HG03039 (cell line): Measurements from ENCODE around the gene GSTM4.

Experiments
- ATAC-seq: cut with Tn5 transposase; IDR thresholded peaks from one replicate; pipeline ENCODE4 v1.9.1; 2021; ENCODE audit warnings: mild to moderate bottlenecking, moderate library complexity; ENCODE audit not compliant: unreplicated experiment

Gene GSTM4

DNA sequence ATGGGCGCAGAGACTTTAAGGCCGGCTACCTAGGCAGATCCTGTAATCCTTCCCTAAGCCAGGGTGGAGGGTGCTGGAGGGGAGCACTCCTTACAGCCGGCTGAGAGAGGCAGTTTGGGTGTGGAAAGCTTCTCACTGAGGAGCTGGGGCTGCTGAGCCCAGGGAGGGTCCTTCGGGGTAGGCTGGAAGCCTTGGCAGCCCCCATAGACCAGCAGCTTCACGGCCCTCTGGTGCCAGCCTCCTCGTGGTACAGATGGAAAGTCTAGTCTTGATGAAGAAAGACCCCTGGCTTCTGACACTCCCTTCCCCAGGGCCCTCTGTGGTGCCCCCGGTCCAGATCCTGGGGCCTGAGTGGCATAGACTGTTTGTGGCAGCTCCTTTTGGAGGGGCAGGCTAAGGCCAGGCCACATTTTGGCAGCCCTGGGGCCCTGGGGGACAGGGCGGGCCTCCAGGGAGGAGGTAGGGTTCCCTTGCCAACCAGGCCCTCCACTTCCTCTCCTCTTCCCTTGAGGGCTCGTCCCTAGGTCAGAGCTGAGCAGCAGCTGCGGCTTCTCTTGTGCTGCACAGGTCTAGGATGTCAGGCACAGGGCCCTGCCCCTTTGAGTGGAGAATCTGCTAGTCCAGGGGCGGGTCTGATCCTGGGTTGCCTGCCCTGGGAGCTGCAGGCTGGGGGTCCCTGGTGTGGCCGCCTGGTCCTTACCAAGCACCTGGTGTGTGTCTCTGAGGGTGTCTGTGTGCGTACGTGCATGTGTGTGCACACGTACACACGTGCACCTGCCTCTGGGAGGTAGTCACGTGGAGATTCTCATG lies 31.5 kb upstream of the GSTM4 start:
- ATAC-seq = no peak

DNA sequence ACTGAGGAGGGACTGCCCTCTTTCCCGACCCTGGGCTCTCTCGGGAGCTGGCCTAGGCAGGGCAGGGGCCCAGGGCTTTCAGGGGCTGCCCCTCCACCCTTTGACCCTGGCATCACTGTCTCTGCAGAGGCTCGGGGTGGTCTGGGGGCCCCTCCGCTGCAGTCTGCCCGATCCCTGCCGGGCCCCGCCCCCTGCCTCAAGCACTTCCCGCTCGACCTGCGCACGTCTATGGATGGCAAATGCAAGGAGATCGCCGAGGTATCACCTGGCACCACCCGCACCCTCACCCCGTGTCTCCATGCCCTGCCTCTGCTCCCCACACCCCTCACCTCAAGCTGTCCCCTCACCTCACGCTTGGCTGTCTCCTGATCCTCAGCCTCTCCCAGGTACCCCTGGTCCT lies 30.7 kb upstream of the GSTM4 start:
- ATAC-seq = no peak

DNA sequence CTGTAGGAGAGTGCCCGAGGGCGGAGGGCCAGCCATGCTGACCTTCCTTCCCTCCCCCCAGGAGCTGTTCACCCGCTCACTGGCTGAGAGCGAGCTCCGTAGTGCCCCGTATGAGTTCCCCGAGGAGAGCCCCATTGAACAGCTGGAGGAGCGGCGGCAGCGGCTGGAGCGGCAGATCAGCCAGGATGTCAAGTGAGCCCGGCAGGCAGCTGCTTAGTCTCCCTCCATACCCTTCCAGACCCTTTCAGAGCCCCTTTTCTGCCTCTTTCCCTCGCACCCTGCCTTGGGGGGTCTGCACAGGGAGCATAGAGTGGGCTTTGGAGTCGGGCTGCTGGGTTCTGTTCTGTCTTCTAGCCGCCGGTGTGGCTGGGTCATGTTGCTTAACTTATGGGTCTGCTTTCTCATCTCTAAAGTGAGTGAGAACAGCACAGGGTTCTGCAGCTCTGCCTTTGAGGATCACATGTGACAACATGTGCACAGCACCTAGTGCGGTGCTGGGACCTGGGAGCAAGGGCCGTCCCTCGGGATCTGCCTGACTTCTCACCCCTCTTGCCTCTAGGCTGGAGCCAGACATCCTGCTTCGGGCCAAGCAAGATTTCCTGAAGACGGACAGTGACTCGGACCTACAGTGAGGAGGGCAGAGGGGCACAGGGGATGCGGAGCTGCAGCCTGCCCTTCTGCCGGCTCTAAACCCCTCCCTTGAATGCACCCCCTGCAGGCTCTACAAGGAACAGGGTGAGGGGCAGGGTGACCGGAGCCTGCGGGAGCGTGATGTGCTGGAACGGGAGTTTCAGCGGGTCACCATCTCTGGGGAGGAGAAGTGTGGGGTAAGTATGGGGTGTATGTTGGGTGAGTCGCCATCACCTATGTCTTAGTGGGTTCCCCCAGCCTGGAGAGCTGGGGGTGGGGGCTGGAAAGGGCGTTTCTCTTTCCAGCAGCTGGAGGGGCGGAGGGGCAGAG lies 30.0 kb upstream of the GSTM4 start:
- no peak for ATAC-seq

DNA sequence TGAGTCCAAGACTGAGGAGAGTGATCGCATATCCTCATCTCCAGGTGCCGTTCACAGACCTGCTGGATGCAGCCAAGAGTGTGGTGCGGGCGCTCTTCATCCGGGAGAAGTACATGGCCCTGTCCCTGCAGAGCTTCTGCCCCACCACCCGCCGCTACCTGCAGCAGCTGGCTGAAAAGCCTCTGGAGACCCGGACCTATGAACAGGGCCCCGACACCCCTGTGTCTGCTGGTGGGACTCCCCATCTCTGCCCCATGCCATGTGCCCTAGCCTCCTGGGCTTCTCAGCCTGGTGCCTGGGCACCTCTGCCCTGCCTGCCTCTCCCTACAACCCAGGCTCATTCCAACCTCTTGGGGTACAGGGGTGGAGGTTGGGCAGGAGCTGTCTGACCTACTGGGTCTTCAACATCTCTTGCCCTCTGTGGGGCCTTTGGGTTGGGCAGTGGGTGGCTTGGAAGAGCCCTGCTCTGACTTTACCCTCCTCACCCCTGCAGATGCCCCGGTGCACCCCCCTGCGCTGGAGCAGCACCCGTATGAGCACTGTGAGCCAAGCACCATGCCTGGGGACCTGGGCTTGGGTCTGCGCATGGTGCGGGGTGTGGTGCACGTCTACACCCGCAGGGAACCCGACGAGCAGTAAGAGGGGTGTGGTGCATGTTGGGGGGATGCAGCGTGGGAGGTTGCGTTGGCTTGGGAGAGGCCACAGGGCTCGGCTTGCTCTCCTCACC lies 29.1 kb upstream of the GSTM4 start:
- ATAC-seq = no peak

DNA sequence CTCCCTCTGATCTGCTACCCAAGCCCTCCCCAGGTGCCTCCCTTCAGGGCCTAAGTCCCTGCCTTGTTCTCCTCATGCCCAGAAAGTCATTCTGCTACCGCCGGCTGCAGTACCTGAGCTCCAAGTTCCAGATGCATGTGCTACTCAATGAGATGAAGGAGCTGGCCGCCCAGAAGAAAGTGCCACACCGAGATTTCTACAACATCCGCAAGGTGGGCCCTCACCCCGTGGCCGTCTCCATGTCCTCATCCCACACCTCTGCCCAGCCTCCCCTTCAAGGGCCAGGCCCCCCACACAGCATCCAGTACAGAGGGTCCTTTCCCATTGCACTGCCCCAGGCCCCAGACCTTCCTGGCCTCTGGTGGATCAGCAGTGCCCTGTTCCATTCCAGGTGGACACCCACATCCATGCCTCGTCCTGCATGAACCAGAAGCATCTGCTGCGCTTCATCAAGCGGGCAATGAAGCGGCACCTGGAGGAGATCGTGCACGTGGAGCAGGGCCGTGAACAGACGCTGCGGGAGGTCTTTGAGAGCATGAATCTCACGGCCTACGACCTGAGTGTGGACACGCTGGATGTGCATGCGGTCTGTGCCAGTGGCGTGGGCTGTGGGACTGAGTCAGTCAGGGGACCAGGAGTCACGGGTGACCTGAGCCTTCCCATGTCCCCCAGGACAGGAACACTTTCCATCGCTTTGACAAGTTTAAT lies 28.1 kb upstream of the GSTM4 start:
- no peak for ATAC-seq

DNA sequence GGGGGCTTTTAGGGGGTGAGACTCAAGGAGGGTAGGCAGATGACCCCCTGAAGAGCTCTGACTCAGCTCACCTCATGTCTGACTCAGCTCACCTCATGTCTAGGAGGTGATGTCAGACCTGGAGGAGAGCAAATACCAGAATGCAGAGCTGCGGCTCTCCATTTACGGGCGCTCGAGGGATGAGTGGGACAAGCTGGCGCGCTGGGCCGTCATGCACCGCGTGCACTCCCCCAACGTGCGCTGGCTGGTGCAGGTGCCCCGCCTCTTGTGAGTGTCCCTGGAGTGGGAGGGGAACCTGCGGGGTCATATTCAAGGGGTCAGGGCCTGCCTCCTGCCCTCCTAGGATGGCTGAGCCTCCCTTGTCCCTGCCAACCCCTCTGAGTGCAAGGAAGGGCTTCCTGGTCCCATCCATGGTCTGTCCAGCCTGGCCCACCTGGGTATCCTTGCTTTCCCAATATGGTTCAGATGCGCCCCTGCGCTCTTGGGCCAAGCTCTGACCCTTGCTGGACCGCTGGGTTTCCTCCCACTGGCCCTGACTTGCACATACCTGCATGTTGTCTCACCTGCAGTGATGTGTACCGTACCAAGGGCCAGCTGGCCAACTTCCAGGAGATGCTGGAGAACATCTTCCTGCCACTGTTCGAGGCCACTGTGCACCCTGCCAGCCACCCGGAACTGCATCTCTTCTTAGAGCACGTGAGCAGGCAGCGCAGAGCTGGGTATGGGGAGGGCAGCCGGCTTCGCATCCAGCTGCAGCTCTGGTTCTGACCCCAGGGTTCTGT lies 27.2 kb upstream of the GSTM4 start:
- no peak for ATAC-seq

DNA sequence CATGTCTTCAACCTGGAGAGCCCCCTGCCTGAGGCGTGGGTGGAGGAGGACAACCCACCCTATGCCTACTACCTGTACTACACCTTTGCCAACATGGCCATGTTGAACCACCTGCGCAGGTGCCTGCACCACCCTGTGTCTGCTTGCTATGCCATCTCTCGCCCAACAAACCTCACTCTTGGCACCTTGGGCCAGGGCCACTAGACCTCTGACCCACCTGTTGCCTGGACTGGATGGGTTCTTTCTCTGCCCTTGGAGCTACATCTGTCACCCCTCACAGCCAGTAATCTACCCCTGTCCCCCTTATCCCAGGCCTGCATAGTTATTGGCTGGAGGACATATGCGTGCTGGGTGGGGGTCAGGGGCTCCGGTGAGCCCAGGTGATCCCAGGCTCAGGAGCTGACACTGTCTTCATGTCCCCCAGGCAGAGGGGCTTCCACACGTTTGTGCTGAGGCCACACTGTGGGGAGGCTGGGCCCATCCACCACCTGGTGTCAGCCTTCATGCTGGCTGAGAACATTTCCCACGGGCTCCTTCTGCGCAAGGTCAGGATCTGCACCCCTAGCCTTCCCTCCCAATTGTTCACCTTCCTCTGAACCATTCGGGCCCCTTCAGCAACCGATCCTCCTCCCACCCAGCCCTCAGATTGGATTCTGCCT lies 26.4 kb upstream of the GSTM4 start:
- ATAC-seq = no peak

DNA sequence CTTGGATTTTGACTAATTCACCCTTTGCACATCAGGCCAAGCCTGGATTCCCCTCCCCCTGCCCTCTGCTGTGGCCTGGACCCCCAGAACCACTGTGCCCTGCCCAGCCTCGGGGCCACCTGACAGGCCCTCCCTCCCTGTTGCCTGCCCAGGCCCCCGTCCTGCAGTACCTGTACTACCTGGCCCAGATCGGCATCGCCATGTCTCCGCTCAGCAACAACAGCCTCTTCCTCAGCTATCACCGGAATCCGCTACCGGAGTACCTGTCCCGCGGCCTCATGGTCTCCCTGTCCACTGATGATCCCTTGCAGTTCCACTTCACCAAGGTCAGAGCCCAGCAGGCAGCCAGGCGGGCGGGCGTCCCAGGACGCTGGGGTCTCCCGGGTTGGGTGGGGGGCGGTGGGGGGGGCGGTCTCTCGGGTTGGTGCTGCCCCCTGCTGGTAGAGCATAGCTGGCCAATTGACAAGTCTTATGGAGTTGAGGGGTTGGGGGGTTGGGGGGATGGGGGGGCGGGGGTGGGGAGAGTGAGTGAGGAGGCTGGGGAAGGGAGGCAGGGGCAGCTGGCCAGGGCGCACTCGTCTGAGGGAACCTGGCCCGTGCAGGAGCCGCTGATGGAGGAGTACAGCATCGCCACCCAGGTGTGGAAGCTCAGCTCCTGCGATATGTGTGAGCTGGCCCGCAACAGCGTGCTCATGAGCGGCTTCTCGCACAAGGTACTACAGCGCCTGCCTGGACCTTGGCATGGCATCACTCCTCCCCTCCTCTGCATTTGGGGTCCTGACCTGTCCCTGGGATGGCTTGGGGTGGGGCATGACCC lies 25.6 kb upstream of the GSTM4 start:
- ATAC-seq = no peak

DNA sequence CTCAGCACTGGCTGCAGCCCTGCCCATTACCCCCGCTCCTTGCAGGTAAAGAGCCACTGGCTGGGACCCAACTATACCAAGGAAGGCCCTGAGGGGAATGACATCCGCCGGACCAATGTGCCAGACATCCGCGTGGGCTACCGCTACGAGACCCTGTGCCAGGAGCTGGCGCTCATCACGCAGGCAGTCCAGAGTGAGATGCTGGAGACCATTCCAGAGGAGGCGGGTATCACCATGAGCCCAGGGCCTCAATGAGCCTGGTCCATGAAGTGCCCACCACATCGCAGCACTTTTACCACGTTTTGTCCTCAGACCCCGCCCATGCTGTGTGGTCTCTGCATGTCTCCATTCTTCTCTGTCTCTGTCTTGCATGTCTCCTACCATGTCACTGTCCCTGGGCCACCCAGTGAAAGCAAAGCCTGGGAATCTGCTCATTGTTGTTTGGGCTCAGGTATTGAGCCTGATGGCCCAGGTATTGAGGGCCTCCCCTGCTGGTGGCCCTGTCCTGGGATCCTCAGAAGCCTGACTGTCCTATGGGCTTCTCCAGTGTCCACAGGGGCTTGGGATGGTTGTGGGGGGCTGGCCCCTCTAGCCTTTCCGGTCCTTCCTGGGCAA lies 24.9 kb upstream of the GSTM4 start:
- no peak for ATAC-seq

DNA sequence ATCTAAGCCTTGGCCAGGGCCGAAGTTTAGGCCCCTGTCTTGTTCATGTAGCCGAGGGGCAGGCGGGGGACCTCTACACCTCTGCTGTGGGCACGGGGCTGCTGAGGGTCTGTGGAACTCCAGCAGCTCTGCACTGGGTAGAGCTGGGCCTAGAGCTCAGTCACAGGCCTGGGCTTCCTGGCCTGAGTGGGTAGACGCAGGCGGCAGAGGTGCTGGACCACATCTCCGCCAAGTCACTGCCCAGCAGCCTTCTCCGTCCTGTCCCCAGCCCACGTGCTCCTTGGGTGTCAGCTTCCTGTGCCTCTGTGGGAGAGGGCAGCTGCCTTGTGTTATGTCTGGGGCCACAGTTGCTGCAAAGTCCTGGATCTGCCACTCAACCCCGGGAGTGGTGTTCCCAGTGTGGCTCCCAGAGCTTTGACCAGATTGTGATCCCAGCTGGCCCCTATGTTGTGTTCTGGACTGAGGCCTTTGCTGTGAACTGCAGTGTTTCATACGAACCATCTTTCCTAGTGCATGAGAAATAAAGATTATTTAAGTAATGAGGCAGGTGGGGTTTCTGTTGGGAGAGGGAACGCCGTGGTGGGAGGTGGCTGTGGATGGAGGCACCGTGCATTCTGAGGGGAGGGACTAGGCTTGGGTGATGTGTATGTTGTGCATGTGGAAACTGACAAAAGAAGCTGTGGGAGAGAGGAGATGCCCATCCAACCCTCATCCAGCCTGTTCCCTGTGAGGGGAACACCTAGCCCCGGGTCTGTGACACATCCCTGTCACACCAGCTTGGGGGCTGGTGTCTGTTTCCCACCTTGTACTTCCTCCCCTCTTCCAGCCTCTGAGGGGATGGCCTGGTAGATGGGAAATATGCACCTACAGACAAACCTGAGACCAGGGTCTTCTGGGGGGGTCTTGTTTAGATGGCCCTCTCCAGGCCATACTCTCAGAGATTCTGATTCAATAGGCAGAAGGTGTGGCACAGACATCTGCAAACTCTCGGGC lies 24.1 kb upstream of the GSTM4 start:
- ATAC-seq = no peak

DNA sequence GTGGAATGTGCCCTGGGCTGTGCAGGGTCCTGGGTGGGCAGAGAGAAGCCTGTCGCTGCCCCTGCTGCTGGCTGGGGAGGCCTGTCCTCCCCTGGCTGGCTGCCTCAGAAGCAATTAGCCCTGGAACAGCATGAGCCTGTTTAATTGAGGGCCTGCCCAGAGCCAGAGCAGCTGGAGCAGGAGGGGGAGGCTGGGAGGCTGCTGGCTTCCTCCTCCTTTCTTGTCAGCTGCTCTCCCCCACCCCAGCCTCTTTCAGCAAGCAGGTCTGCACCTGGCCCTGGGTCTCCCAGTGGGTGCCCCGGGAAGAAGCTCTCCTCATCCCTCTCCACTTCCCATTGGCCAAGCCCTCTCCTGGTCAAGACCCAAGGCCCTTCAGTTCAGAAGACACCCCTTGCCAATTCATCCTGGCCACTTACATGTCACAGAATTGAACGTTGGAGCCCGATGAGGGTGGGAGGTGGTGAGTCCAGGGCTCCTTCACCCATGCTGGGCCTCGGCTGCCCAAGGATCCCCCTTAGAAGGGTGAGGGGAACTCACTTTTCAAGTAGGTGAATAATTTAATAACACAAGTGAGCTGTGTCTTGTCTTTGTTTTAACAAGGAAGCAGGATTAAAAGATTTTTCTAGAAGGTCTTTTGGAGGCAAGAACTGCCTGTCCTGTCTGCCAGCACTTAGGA lies 23.1 kb upstream of the GSTM4 start:
- ATAC-seq = no peak

DNA sequence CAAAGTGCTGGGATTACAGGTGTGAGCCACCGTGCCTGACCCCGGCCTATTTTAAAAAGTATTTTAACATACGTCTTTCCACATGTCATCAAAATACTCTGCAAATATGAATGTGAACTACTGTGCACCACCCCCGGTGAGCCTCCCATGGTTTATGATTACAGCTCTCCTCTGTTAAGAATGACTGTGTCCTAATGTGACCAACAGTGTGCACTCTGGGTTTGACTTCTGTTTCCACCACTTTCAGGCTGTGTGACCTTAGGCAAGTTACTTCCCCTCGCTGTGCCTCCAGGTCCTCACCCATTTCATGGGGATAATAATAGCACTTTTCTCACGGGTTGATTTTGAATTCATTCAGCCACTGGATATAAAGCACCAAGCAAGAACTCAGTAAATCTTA lies 21.6 kb upstream of the GSTM4 start:
- no peak for ATAC-seq

DNA sequence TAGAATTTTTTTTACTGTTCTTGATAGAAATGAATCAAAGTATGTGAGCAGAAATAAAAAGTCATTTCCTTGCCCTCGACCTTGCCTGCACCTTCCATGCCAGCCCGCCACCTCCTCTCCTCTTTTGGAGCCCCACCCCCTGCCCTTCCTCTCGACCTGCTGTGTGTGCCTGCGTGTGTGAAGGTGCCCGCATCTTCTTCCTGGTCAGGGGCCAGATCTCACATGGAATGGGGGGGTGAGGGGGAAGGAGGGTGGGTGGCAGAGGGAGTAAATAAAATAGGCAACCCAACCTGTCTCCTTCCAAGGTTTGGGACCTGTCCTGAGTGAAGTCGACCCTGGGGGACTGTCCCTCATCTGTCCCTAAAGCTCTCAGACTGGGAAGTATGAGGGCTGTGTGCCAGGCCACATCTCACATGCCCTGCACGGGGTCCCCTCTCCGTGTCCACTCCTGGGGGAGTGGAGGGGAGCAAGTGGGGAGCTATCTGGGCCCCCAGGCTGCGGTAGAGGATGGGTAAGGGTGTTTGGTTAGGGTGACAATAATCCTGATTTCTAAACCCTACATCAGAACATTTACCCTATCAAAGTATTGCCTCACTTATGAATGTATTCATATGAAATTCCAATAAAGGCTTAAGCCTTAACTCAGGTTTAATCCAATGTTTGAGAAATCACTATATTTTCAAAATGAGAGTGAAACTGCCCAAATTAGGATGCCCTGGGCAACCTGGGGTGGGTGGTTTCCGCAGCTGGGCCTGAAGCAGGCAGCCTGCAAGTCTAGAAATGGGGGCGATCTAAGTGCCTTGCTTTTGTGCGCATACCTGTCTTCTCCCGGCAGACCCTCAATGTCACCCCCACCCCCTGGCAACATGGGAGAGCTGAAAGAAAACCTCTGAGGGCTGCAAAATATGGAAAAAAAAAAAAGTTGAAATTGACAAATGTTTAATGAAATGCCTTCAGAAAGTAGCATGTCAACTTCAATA lies 20.8 kb upstream of the GSTM4 start:
- ATAC-seq = no peak

DNA sequence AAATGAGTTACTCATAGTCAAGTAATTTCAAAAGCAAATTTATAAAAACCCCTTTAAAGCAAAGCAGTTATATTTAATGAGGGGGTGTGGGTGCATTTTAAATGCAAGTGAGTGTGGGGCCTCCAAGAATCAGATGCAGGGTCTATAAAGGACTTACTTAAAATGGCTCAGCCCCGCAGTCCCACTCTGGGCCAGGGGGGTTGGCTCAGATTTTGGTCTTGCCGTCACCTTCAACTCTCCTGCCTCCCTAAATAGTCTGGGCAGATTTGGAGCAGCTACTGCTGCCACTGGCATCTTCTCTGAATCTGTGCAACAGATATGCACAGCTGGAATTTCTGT lies 20.1 kb upstream of the GSTM4 start:
- ATAC-seq = no peak

DNA sequence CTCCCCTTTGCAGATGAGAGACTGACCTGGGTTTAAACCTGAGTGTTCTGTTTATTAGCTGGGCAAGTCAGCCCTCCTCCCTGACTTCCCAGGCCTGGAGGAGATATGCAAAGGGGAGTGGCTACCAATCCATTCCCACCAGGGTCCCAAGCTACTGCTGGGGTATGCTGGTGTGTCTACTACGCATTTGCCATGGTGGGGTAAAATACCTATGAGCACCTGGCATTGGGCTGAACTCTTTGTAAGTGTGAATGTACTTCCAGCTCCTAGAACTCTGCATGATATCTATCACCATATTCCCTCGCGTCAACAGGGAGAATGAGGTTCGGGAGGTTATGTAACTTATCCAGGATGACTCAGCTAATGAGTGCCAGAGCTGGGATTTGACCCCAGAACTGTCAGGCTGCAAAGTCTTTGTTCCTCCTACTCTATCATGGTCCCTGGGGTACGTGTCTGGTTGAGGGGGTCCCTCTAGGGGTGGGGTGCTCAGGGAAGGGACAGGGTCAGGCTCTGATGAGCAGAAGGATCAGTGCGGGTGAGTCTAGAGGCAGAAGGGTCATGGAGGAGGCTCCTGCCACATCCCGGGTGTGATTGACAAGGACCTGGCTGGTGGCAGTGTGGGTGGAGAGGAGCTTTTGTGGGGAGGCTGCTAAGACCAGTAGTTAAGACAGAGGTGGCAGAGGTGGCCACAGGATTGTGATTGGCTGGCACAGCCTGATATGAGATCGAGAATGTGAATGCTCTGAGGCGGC lies 19.5 kb upstream of the GSTM4 start:
- ATAC-seq = no peak
